ENCODE results near the gene SALL1.

The SALL1 gene

GRCh38 chr16:51155820-51156806 lies 5.0 kb upstream of the SALL1 start:
- no peak for DNase-seq

DNA sequence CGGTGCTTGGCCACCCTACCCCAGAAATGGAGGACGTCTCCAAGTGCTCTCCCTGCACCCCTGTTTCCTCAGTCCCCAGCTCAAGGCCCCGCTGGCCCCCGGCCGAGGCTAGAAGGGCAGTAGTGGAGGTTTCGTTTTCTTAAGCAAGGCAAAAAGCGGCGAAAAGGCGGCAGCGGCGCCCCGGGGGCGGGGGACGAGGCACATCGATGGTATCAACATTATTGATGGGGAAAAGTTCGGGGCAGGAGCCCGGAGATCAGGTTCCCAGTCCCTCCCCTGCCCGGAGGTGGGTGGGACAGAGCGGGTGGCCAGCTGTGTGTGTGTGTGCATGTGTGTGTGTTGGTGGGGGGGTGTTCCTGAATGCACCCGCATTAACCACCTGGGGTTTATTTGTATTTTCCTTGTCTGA lies 4.1 kb upstream of the SALL1 start:
- no peak for DNase-seq

DNA sequence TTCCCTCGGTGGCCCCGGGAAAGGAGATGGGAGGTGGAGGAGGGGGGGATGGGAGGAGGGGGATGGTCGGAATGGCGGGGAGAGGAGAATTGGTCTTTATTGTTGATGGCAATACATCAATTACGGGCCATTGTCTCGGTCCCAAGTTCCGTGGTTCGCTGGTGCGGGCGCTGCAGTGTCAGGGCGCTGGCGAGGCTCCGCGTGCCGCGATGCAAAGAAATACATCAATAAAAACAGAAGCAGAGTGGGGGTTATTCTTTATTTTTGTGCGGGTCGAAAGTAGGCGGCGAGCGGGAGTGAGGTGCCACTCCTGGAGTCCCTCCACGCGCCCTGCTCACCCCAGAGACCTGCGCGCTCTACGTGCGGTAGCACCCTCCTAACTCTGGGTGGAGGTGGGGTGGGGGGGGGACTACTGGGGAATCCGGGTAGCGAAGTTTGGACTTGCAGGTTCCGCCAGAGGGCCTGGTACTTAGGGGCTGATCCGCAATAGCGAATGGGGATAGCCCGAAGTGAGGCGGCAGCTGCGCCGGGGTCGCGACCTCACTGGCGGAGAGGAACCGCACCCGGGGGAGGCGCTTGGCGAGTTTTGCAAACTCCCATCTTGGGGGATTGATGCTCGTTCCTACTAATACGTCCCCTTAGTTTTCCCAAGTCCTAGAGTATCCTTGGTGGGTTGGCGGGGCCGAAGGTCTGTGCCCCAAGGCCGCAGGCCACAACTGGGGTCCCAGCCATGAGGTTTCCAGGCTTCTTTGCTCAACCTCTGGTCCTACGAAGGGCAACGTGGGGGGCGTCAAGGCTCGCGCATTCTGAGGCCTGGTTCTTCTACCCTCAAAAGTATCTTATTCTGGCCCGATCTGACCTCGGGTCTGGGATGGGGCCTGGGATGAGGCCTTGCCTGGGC lies 3.5 kb upstream of the SALL1 start:
- DNase-seq, result no peak

DNA sequence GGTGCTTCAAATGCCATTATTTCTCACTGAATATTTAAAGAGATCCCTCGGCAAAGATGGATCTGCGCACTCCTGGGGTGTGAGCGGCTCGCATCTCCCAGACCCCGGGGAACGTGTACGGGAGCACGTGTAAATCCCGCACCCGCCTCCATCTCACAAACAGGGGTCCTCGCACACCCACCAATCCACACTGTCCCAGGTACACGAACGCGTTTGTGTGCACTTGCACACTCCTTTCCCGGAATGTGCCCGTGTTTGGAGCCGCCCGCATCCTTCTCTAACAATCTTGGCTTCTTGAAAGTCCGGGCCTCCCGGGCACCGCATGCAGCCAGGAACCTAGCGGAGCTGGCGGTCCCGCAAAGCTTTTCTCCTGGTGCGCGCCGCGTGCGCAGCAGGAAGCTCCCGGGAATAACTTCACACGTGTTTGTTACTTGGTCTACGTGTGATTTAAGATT lies 2.5 kb upstream of the SALL1 start:
- no peak for DNase-seq

GRCh38 chr16:51152691-51153576 lies 1.9 kb upstream of the SALL1 start:
- no peak for DNase-seq

DNA sequence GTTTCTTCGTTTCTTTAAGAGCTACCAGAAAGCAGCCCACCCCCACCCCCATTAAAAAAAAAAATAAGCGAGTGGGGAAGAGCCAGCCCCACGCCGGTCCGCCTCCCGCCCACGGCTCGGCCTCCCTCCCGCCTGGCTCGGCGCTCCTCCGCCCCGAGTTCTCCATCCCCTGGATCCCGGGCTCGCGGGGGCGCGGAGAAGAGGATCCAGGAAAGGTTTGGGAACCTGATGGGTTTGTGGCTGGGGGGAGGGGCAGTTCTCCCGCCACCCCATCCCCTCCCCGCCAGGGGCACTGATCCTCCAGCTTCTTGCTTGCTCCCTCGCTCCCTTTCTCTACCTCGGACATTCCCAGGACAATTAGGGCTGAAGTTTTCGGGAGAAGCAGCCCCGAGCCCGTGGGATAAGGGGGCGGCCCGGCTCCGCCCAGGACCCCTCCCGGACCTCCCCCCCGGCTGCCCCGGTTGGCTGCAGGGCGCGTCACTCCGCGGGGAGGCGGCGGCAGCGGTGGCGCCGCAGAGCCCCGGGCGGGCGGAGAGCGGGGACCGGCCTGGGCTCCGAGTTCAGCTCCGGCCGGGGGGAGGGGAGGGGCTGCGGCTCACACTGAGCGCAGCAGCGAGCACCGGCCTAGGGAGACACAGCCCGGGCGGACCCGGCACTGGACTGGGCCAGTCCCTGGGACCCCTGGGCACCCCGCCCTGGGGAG lies 1.0 kb upstream of the SALL1 start:
- no peak for DNase-seq

DNA sequence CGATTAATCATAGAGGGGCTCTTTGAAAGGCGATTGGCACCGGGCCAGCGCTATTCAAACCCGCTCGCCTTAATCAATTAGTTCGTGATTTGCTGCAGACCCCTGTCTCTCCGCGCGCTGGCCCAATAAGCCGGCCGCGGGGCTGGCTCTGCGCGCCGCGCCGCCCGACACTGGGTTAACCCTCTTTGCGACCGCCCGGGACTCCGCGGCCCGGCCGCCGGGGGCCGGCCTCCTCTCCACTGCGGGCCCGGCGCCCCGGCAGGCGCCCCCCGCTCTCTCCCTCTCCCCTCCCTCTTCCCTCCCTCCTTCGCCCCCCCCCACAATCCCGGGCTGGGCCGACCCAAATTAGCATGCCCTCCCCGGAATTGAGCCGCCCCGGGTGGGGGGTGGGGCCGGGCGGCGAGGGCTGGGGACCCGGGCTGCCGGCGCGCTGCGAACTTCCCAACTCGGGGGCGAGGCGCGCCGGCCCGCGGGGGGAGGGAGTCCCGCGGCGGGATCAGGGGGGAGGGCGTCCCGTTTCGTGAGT lies 428 bp upstream of the SALL1 start:
- DNase-seq, result no peak

- DNase-seq, result no peak
Observed at GRCh38 chr16:51150165-51150887, 744 bp downstream of the SALL1 start.

DNA sequence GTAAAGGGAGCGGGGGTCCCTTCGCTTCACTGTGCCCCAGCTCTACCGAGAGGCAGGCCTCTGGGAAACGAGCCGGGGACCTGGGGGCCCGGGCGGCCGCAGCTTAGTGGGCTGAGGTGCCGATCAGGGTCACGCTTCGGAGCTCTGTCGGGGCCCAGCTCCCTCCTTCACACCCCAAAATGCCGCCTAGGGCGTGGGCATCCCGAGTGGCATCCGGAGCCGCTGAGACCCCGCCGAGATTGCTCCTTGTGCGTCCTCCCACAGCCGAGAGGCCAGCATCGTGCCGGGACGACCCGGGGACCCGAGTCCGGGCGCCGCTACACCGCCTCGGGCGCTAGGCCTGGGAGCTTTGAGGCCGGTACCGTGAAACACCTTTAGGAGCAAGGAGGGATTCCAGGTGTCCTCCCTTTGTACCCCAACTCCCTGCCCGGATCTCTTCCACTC lies 1.3 kb downstream of the SALL1 start:
- no peak for DNase-seq

- no peak for DNase-seq
Observed at GRCh38 chr16:51149251-51149661, 1.8 kb downstream of the SALL1 start.

DNA sequence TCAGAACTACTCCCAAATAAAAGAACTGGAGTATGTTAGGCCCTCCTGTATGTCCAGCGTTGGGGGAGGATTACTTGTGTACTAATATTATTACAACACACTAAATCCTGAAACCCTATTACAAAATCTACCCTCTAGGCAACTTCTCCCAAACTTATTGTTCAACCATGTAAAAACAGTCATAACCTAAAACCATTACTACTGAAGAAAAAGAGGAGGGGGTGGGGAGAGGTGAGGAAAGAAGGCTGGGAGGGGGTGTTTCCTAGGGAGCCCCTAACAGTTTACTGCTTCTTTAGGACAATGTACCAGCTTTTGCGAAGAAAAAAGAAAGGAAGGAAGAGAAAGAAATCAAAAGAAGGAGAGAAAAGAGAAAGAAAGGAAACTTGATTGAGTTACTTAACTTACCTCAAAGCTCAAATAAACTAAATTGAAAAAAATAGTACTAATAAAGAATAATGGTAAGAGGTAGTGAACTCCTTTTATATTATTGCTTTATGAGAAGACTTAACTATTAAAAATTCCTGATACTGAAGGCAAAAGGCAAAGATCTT lies 2.3 kb downstream of the SALL1 start:
- no peak for DNase-seq

DNA sequence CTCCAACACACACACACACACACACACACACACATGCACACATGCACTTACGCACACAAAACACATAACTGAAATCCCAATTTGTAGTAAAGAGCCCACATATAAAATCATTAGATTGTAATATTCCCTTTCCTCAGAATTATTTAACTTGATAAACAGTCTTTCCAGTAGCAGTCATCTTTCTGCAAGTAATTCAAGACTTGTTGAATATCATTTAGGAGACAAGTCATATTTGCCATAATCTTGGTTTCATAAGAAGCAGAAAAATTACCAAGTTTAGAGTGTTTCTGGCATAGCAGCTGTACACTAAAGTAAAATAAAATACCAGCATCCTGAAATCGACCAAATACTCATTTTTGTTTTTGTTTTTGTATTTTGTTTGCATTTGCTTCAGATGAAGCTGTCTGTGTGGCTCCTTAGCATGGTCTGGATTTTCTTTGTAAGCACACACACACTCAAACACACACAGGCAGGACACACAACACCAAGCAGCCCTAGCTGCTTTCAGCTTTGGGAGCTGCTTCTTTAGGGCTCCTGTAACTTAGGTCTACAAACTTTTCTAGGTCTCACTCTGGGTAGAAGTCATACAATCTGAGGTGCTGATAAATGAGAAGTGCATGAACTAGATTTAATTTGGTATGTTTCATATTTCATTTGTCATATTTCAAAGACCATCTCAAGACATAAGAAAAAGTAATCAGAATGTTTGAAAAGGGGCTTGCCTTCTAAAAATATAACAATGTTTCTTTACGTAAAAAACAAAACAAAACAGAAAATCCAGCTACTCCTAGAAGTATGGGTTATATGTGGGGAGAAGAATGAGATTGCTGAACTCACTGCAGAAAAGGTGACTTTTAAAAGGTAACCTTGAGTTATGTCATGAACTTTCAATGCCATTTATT lies 3.0 kb downstream of the SALL1 start:
- no peak for DNase-seq

- DNase-seq, result no peak
Observed at GRCh38 chr16:51146256-51146924, 4.7 kb downstream of the SALL1 start.

- no peak for DNase-seq
Observed at GRCh38 chr16:51144203-51144602, 6.9 kb downstream of the SALL1 start.

DNA sequence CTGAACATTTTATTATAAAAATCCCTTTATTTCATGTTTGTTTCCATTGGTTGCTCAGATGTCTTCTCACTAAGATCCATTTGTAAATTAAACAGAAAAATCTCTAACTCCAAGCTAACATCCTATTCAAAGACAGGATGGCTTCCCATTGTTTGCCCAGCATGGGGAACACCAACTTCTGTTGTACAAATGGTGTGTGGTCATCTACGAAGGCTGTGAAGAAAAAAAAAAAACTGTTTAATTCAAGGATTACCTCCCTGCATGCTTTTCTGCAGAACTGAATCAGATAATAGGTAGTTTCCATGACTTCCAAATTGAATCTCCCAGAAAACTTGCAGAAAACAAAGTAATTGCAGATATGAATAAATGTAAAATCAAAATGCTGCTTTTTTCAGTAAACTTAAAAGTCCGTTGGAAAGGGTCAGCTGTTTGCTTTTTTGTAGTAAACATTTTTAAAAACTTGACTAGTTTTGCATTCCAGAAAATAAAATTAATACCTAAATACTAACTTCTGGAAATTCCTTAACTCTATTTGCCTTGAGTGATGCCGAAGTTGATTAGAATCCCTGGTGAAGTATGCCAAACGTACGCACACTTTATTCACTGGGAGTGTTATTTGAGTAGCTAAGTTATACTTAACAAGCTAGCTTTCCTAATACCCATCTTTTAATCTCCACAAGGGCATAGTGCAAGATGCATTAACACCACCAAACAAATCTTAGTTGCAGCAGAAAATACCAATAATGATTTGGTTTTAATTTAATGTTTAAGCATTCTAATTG lies 7.7 kb downstream of the SALL1 start:
- no peak for DNase-seq

GRCh38 chr16:51141541-51141940 lies 9.5 kb downstream of the SALL1 start:
- DNase-seq, result no peak

DNA sequence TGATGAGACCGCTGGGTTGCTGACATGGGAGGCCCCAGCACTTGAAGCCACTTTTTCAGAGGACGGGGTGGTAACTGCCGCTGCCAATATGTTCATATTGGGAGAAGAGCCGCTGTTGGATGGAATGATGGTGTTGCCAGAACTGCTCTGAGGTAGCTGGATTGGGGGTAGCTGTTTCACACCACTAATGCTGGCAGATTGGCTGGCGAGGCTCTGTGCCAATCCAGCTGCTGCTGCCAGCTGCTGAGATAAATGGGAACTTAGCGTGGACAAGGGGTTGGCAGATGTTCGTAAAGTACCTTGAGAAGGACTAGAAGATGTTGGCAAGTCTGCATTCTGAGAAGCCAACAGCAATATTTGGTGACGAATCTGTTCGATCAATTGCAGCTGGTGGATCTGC lies 10.0 kb downstream of the SALL1 start:
- no peak for DNase-seq

GRCh38 chr16:51140112-51140511 lies 11.0 kb downstream of the SALL1 start:
- DNase-seq, result no peak
